G401 (cell line): Measurements from ENCODE around the gene NTSR1. TPM values are rescaled to one million over a fixed set of nuclear protein-coding genes. Genes with fewer than 3 reads are reported as not detected.
"Not testable (repeated sequence)": the region's sequence is repeated elsewhere in the genome, so short reads cannot be mapped to it uniquely, and the experiment has no call there.

ENCODE experiments used
- DNase-seq: peaks from one replicate; pipeline ENCODE4 v3.0.0-alpha.2; 2015; ENCODE audit warnings: low spot score
- in situ Hi-C: cut with HindIII; loops from 2 replicates; pipeline ENCODE4 v1.10.0; 2016; ENCODE audit warnings: low sequenced_read_pairs, mixed read lengths
- total RNA-seq: library from RNA; depleted of rRNA; stranded (reverse); fragments of >200 nt; shearing (Covaris generic); gene quantifications from 2 replicates; pipeline ENCODE4 v1.2.3, GENCODE V29; 2014

Gene NTSR1
- total RNA-seq, 1 experiment from 2014 or later: not detected

GRCh38 chr20:62670998-62671397 lies 37.6 kb upstream of the NTSR1 start:
- DNase-seq: no peak

GRCh38 chr20:62671765-62672164 lies 36.9 kb upstream of the NTSR1 start:
- DNase-seq: no peak
- in situ Hi-C loops: no loop called here

More at GRCh38 chr20:62670998-62671397, 37.6 kb upstream of the NTSR1 start:
- in situ Hi-C loops: no loop called here

- in situ Hi-C loops: no loop called here
- no peak for DNase-seq
Measured at GRCh38 chr20:62674370-62674769, 34.3 kb upstream of the NTSR1 start.

DNA sequence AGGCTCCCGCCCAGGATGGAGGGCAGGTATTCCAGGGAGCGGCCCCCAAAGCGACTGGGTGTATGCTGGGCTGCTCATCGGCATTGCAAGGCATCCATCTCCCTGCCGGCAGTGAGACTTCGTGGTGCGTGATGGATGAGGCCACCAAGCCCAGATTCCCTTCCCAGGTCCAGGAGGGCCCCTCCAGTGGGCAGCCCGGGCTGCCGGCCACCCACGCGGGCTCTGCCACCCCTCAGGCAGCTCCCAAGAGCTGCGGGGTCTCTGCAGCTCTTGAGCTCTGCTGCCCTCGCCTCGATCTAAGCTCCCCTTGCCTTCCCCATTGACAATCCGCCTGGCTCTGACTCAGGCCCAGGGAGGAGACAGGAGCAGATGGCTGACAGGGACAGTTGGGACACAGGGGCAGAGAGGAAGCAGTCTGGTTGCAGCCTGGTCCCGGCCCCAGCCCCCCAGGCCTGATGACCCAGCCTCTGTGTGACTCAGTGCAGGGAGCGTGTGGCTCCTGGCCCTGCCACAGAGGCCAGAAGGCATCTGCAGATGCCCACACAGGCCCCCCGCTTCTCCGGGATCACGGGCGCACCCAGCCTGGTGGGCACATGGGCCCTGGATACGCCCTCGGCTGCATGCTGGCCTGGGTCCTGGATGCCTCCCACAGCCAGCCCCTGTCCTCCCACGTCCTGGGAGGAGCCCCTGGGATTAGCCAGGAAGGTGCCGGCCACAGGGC lies 33.3 kb upstream of the NTSR1 start:
- peak; percentile 54 for DNase-seq
- in situ Hi-C loops: no loop called here

DNA sequence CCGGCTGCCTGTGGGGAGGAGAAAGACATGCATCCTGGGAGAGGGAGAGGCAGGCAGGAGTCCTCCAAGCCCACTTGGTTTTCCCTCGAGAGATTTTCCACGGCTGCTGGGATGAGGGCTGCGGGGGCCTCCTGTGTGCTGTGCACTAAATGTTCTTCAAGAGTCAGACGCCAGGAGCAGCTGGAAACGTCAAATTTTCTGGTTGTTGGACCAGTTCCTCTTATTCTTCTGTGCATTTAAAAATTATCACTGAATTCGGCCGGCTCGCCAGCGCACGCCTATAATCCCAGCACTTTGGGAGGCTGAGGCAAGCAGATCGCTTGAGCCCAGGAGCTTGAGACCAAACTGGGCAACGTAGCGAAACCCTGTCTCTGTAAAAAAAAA lies 32.8 kb upstream of the NTSR1 start:
- DNase-seq: no peak
- in situ Hi-C loops: no loop called here

- in situ Hi-C loops: no loop called here
- DNase-seq: no peak
Measured at GRCh38 chr20:62676976-62677375, 31.7 kb upstream of the NTSR1 start.

DNA sequence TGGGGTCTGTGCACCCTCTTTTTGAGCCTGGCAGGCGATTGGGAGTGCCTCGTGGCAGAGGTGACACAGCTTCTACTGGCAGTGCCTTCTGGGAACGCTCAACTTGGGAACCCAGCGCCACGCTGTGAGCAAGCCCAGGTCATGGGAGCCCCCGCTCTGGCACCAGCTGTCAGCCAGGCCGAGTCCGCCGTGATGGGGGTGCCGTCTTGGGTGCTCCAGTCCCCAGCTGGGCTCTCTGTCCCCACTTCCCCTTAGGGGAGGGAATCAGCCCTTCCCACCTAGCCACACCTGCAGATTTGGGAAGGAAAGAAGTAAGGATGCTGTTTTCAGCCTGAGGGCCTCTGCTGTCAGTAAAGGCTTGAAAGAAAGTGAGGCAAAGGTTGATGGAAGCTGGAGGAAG lies 31.0 kb upstream of the NTSR1 start:
- no peak for DNase-seq
- in situ Hi-C loops: no loop called here

- DNase-seq: no peak
- in situ Hi-C loops: no loop called here
Measured at GRCh38 chr20:62678553-62678952, 30.1 kb upstream of the NTSR1 start.

GRCh38 chr20:62679978-62680589 lies 28.6 kb upstream of the NTSR1 start:
- DNase-seq: no peak
- in situ Hi-C loops: no loop called here

DNA sequence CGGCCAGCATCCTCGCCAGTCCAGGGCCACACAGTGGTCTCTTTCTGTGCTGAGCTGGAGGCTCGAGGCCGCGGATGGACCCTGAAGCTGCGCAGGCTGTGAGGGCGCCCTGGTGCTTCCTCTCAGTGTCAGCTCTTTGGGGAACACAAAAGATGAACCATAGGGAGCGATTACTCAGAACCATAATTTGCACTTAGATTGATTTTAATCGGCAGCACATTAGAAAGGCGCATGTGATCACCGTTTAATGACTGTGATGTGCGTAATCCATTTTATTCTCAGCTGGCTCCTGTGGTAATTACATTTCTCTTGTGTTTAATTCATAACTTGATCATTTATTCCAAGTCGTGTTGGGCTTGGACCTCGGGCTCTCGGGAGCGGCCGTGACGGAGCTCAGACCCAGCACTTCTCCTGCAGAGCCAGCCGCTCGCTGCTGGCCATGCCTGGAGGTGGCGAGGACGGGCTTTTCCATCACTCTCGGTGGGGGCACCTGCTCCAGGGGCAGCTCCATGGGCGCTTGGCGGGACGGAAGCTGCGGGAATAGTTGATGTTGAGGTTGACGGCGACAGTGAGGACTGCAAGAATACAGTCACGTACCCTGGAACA lies 25.6 kb upstream of the NTSR1 start:
- DNase-seq: no peak
- in situ Hi-C loops: no loop called here

- in situ Hi-C loops, DNase-seq: not testable (repeated sequence)
Measured at GRCh38 chr20:62683660-62684322, 24.8 kb upstream of the NTSR1 start.

DNA sequence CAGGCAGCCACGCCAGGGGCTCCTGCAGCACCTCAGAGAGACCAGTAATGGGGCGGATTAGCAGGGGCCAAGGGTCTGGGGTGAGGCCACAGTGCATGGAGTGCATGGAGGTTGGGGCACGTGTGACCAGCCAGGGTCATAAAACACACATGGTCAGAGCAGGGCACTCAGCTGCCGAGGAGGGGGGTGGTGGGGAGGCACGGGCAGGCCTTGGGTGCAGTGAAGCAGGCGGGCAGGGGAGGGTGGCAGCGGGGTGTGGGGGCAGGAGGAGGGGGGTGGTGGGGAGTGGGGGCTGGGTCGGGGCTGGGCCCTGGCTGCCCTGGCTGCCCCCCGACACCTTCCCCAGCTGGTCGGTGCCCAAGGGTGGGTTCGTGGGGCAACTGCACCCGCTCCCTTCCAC lies 23.7 kb upstream of the NTSR1 start:
- in situ Hi-C loops: no loop called here
- DNase-seq: no peak

DNA sequence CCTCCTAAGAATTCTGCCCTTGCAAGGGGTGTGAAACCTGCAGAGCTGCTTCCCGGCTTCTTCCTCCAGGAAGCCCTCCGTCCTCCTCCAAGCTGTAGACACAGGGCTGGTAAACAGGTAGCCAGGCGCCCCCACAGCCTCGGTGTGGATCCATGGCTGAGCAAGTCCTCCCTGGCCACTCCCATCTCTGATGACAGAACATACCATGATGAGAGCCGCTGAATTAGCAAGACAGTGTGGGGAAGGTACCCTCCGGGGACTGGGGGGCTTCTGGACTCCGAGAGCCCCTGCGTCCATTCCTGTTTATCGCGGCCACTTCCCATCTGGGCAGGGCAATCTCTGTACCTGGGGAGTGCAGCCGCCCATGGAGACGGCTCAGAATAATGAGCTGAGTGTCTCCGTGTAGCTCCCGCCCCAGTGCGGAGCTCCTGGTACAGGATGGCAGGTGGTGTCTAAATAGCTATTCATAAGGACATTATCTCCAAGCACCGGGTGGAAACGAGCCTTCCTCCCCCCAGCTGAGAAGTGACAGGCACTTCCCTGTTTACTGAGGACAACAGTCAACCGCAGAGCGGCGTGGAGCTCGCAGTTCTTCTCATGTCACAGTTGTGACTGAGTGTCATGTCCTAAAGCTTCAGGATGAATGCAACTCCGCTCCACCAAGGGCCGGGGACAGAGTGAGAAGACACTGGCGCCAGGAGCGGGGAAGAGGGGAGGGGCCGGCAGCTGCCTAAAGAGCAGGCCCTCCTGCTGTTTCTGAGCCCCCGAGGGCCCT lies 22.7 kb upstream of the NTSR1 start:
- peak; percentile 74 for DNase-seq

DNA sequence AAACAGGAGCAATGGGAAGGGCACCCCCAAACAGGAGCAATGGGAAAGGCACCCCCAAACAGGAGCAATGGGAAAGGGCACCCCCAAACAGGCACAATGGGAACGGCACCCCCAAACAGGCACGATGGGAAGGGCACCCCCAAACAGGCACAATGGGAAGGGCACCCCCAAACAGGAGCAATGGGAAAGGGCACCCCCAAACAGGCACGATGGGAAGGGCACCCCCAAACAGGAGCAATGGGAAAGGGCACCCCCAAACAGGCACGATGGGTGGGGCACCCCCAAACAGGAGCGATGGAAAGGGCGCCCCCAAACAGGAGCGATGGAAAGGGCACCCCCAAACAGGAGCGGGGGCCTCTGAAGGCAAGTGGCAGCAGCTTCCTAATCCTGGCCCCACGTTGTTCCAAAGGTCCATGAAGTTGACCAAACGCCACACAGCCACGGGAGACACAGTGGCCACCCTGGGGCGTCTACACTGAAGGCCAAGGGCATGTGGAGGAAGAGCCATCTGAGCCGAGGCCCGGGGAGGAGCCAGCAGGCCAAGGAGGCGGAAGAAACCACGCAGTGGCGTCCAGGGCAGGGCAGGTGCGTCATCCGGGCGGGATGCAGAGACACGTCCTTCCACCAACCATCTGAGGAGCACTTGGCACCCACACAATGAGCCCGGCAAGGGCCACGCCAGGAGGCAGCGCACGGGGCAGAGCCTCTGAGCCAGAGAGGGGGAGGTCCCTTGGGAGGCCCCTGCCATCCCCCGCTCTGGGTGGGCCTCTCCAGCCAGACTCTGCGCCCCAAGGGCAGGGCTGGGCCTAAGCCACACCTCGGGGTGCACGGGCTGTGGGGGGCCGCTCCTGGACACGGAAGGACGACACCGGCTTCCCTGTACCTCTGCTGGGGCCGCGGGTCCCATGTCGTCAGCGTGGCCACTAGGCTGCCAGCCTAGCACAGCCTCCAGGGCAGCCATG lies 21.5 kb upstream of the NTSR1 start:
- in situ Hi-C loops: no loop called here
- DNase-seq: no peak

More for the DNA sequence above, 22.7 kb upstream of the NTSR1 start:
- in situ Hi-C loops: no loop called here

- in situ Hi-C loops: no loop called here
- no peak for DNase-seq
Measured at GRCh38 chr20:62688083-62688482, 20.6 kb upstream of the NTSR1 start.

DNA sequence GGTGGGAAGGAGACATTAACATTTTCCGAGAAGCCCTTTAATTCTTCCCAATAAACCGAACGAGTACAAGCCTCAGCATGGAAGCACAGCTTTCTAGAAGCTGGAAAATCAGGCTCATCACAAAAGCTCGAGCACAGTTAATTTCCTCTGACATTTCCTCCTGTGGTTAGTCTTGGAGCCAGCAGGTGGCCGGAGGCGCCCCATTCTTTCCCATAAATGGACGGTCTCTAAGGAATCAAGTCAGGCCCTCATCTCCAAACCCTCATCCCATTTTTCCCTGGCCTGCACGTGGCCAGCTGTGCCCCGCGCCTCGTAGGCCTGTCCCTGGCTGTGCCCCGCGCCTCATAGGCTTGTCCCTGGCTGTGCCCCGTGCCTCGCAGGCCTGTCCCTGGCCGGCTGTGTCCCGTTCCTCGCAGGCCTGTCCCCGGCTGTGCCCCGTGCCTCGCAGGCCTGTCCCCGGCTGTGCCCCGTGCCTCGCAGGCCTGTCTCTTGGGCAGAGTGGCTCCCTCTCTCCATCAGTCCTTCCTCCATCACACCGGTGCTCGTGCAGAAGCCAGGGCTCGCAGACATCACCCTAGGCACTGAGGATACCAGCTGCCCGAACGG lies 19.7 kb upstream of the NTSR1 start:
- DNase-seq: no peak
- in situ Hi-C loops: no loop called here

GRCh38 chr20:62689861-62690260 lies 18.8 kb upstream of the NTSR1 start:
- in situ Hi-C loops: no loop called here
- no peak for DNase-seq

DNA sequence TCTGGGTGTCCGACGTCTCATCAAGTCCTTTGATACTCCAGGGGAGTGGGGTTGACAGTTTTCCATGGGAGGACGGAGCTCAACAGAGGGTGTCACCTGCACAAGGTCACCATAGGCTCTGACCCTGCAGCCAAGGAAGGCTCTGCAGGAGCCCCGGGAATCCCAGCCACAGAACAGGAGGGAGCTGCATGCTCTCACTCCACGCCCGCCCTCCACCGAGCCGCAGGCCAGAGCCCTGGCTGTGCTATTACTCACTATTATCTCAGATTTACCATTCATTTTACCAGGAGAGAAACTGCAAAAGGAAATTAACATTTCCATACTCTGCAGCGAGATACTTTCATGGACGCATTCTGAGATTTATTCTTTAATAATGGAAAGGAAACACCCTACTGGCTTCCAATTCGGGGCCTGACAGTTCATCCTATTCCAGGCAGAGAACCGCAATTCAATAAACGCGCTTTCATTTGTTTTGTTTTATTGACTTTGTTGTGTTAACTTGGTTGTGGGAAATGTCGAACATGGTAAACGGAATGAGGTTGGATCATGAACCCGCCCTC lies 18.3 kb upstream of the NTSR1 start:
- no peak for DNase-seq
- in situ Hi-C loops: no loop called here
